Measurements from ENCODE around the gene BTD. TPM values are rescaled to one million over a fixed set of nuclear protein-coding genes. Genes with fewer than 3 reads are reported as not detected.

BTD gene
- total and polyA plus RNA-seq, 2 donors (not counting 1 experiment from before 2014, with no cell fraction given) = 24.4 to 24.9 TPM

Other genes with a start within 250 kb of the BTD start
- gene METTL6, start 174.2 kb upstream of the BTD start, total RNA-seq = 37.3 and 40.8 TPM in 2 replicates
- gene METTL6, start 174.2 kb upstream of the BTD start, polyA plus RNA-seq = 25.7 and 29.2 TPM in 2 replicates
- 20.8 and 22.6 TPM in 2 replicates for gene EAF1, start 174.1 kb upstream of the BTD start, total RNA-seq
- 11.1 and 12.5 TPM in 2 replicates for gene EAF1, start 174.1 kb upstream of the BTD start, polyA plus RNA-seq
- gene COLQ, start 80.0 kb upstream of the BTD start, total RNA-seq = 0.26 and 0.33 TPM in 2 replicates
- gene COLQ, start 80.0 kb upstream of the BTD start, polyA plus RNA-seq = 0.17 and 0.34 TPM in 2 replicates
- gene HACL1, start 176 bp upstream of the BTD start, total RNA-seq = 16.4 and 20.6 TPM in 2 replicates
- gene HACL1, start 176 bp upstream of the BTD start, polyA plus RNA-seq = 16.0 and 17.7 TPM in 2 replicates
- 109 and 222 TPM in 2 replicates for gene ANKRD28, start 196.2 kb downstream of the BTD start, total RNA-seq
- 62.1 and 82.3 TPM in 2 replicates for gene ANKRD28, start 196.2 kb downstream of the BTD start, polyA plus RNA-seq